ENCODE data around the gene HTATIP2. TPM values are rescaled to one million over a fixed set of nuclear protein-coding genes. Genes with fewer than 3 reads are reported as not detected.

The HTATIP2 gene
- total and polyA plus RNA-seq, 2 of the 4 experiments (the other 2 are of a cell fraction), result 7.2 to 11.6 TPM

DNA sequence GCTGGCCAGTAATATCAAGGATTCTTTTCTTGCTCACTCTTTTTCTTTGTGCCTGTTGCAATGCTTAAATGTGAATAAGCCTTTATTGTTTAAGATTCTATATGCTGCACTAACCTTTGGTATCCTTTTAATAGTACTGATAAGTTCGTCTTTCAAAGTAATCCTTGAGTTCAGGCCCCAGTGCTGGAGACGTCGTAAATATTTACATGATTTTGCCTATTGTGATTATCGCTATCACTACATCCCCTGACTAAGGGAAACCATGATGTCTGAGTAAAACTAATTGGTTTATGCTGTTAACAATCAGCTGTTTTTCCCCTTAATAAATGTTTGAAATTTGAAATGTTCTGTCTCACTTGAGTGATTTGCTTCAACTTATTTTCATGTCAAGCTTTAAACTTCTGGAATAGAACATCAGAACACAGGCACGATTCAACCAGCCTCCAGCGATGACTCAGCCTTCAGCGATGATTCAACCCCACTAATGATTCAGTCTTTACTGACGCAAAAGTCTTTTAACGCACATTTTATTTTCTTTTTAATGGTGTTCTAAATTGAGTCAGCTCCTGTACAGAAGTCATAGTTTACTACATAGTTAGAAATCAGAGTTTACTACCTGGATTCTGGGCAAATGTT, 3.9 kb downstream of the HTATIP2 start:
- Histone ChIP-seq H3K9me3 (ENCODE audit: control insufficient read depth, insufficient read depth, low read length) (no peaks in the 10 kb centered on the region), H3K9ac (ENCODE audit: low read depth, low read length) (peak overlapping the region; percentile 79), H3K9me1 (ENCODE audit: insufficient read depth, low read length) (peaks cover 4% of the 10 kb centered on the region), H3K4me3 (ENCODE audit: insufficient read depth, low read depth, low read length) (peak overlapping the region; percentile 4; the same call in 1 of the 2 replicates), H2BK15ac (ENCODE audit: low read depth, low read length) (peak overlapping the region; percentile 84), H3K56ac (ENCODE audit: extremely low read depth, insufficient read depth, low read length) (peak overlapping the region; percentile 85; the same call in 1 of the 2 replicates), H3K4me2 (ENCODE audit: low read depth, low read length) (peak overlapping the region; percentile 85), H4K8ac (ENCODE audit: low read depth in 2 of 2, low read length in 2 of 2) (peak overlapping the region; percentile 48 to 87), H2BK5ac (ENCODE audit: low read depth, low read length, poor library complexity, severe bottlenecking) (peak overlapping the region; percentile 98), H2BK120ac (ENCODE audit: low read depth, low read length) (peak overlapping the region; percentile 91), H3K27ac (ENCODE audit: insufficient read depth, low read length) (peak overlapping the region; percentile 100), H2AK9ac (replicated peaks; ENCODE audit: low read depth, low read length, poor library complexity) (no peak overlapping the region), H4K91ac (ENCODE audit: insufficient read depth, low read depth, low read length) (peak overlapping the region; percentile 87), H4K20me1 (ENCODE audit: insufficient read depth, low read length) (no peaks in the 10 kb centered on the region), H2AK5ac (ENCODE audit: low read depth, low read length) (0 out of 2 replicates have a peak overlapping the region, but pooled peaks have one; percentile 65), H4K5ac (ENCODE audit: low read depth, low read length) (peak overlapping the region; percentile 95), H3K23ac (ENCODE audit: low read depth, low read length) (peak overlapping the region; percentile 80), H3K79me1 (ENCODE audit: low read depth in 1 of 2, low read length in 2 of 2) (peaks cover 16 to 24% of the 10 kb centered on the region in 2 experiments; a peak in 3 of 4 replicates), H3K18ac (ENCODE audit: low read depth, low read length) (peak overlapping the region; percentile 96), H3K14ac (replicated peaks; ENCODE audit: low read depth, low read length) (peak overlapping the region; percentile 84; the same call in 1 of the 2 replicates), H2AFZ (replicated peaks; ENCODE audit: low read length, poor library complexity) (no peak overlapping the region), H2BK20ac (ENCODE audit: low read depth, low read length) (peak overlapping the region; percentile 90), H3K36me3 (ENCODE audit: control insufficient read depth, insufficient read depth, low read length) (no peaks in the 10 kb centered on the region), H3K4me1 (ENCODE audit: control insufficient read depth, insufficient read depth, low read length) (peaks cover 17% of the 10 kb centered on the region), H3K4ac (ENCODE audit: low read depth, low read length) (peak overlapping the region; percentile 91), H3K27me3 (ENCODE audit: control insufficient read depth, insufficient read depth, low read length) (no peaks in the 10 kb centered on the region)
- BruUV-seq (replicated peaks), result no TSS peak
- dilution Hi-C loops (cut with HindIII; ENCODE audit: low sequenced_read_pairs, unreplicated experiment), result no loop called here
- CTCF ChIA-PET, result interaction anchor here (1.0 to 2.1 kb wide), 3 partner anchors 13 to 239 kb away, joined by 3 to 5 read pairs (median 4); no protein-coding TSS in a partner anchor
- intact Hi-C loops (cut with micrococcal nuclease), result no loop called here
- in situ Hi-C loops (cut with MboI; ENCODE audit: low sequenced_read_pairs), result loop anchor here (25.0 kb wide), 1 partner anchor 430 kb away; no protein-coding TSS in a partner anchor
- POLR2A ChIA-PET (ENCODE audit: unreplicated experiment), result no interaction called here
- peak; percentile 74 for ATAC-seq (ENCODE audit: low read depth)
- no CpG with 5 or more reads among the region's 9 CpGs for WGBS, 2 experiments (ENCODE audit: extremely low coverage in 2 of 2, insufficient read length in 1 of 2)
- DNase-seq, result peak; percentile 94
- TF ChIP-seq CHD1 (IDR thresholded peaks at IDR 0.05; ENCODE audit: low read depth, low read length) (no peak), MXI1 (IDR thresholded peaks at IDR 0.05; ENCODE audit: borderline replicate concordance, low read depth, low read length) (no peak), POLR2A (IDR thresholded peaks at IDR 0.05; ENCODE audit: low read depth, low read length) (no peak), SMC3 (IDR thresholded peaks at IDR 0.05; ENCODE audit: low read depth, low read length) (no peak), CEBPB (IDR thresholded peaks at IDR 0.05; ENCODE audit: low read depth, low read length) (0 out of 2 replicates have a peak, but pooled peaks have one; percentile 36), USF2 (IDR thresholded peaks at IDR 0.05; ENCODE audit: low read depth, low read length) (no peak), RAD21 (IDR thresholded peaks at IDR 0.05; ENCODE audit: low read length) (no peak), MAZ (IDR thresholded peaks at IDR 0.05; ENCODE audit: borderline replicate concordance, low read depth, low read length) (no peak), RCOR1 (IDR thresholded peaks at IDR 0.05; ENCODE audit: insufficient replicate concordance, low read length) (no peak), BHLHE40 (IDR thresholded peaks at IDR 0.05; ENCODE audit: low read depth, low read length) (peak; percentile 79), MAFK (IDR thresholded peaks at IDR 0.05; ENCODE audit: low read depth, low read length) (no peak), RFX5 (IDR thresholded peaks at IDR 0.05; ENCODE audit: low read depth, low read length) (no peak), NFE2L2 (IDR thresholded peaks at IDR 0.05; ENCODE audit: low read depth, low read length) (peak; percentile 81)
- TF ChIP-seq, protein P1, sequence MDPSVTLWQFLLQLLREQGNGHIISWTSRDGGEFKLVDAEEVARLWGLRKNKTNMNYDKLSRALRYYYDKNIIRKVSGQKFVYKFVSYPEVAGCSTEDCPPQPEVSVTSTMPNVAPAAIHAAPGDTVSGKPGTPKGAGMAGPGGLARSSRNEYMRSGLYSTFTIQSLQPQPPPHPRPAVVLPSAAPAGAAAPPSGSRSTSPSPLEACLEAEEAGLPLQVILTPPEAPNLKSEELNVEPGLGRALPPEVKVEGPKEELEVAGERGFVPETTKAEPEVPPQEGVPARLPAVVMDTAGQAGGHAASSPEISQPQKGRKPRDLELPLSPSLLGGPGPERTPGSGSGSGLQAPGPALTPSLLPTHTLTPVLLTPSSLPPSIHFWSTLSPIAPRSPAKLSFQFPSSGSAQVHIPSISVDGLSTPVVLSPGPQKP (IDR thresholded peaks at IDR 0.05; ENCODE audit: borderline replicate concordance, low read depth, low read length), result no peak
- TF ChIP-seq, protein P2, sequence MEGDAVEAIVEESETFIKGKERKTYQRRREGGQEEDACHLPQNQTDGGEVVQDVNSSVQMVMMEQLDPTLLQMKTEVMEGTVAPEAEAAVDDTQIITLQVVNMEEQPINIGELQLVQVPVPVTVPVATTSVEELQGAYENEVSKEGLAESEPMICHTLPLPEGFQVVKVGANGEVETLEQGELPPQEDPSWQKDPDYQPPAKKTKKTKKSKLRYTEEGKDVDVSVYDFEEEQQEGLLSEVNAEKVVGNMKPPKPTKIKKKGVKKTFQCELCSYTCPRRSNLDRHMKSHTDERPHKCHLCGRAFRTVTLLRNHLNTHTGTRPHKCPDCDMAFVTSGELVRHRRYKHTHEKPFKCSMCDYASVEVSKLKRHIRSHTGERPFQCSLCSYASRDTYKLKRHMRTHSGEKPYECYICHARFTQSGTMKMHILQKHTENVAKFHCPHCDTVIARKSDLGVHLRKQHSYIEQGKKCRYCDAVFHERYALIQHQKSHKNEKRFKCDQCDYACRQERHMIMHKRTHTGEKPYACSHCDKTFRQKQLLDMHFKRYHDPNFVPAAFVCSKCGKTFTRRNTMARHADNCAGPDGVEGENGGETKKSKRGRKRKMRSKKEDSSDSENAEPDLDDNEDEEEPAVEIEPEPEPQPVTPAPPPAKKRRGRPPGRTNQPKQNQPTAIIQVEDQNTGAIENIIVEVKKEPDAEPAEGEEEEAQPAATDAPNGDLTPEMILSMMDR (conservative IDR thresholded peaks at IDR 0.05; ENCODE audit: low read depth, low read length), result no peak

Data from IMR-90 (cell line).